GM12801 (cell line): Measurements from ENCODE around the gene ADD3.

ENCODE experiments used
- CTCF ChIP-seq: IDR thresholded peaks from one replicate; pipeline ENCODE4 v1.5.1; 2011; ENCODE audit warnings: control low read depth; ENCODE audit not compliant: insufficient read length; ENCODE audit errors: extremely low read depth

The ADD3 gene

GRCh38 chr10:110009736-110010475 lies 2.1 kb downstream of the ADD3 start:
- TF ChIP-seq CTCF: no peak

- no peak for TF ChIP-seq CTCF
These were observed 2.9 kb downstream of the ADD3 start for GRCh38 chr10:110010486-110011378.

- no peak for TF ChIP-seq CTCF
These were observed 3.9 kb downstream of the ADD3 start for GRCh38 chr10:110011681-110012080.

- TF ChIP-seq CTCF: no peak
These were observed 6.0 kb downstream of the ADD3 start for GRCh38 chr10:110013630-110014293.

- TF ChIP-seq CTCF: no peak
These were observed 8.3 kb downstream of the ADD3 start for GRCh38 chr10:110016039-110016438.

GRCh38 chr10:110017052-110017451 lies 9.3 kb downstream of the ADD3 start:
- no peak for TF ChIP-seq CTCF

GRCh38 chr10:110017907-110018306 lies 10.1 kb downstream of the ADD3 start:
- no peak for TF ChIP-seq CTCF
